HAP-1 (cell line): ENCODE measurements around the gene BCDIN3D.

Source experiments
- DNase-seq, 2 experiments: peaks; one replicate each; pipeline ENCODE4 v3.0.0-alpha.2; 2016 to 2020; ENCODE audit warnings: low spot score in 2 of 2
- H3K27me3 ChIP-seq: fragments of 250-450 bp; sonication (Bioruptor Pico); 2 replicates; pipeline ENCODE4 v1.5.1; 2020; ENCODE audit warnings: low read depth, mild to moderate bottlenecking, moderate library complexity
- H3K36me3 ChIP-seq: fragments of 250-450 bp; sonication (Bioruptor Pico); replicated peaks from 2 replicates; pipeline ENCODE4 v1.5.1; 2020; ENCODE audit warnings: mild to moderate bottlenecking
- H3K4me1 ChIP-seq: fragments of 250-450 bp; sonication (Bioruptor Pico); 2 replicates; pipeline ENCODE4 v1.5.1; 2020; ENCODE audit warnings: mild to moderate bottlenecking
- H3K4me3 ChIP-seq: fragments of 250-450 bp; sonication (Bioruptor Pico); 2 replicates; pipeline ENCODE4 v1.5.1; 2020; ENCODE audit warnings: mild to moderate bottlenecking, moderate library complexity
- H3K9me3 ChIP-seq: fragments of 250-450 bp; sonication (Bioruptor Pico); 2 replicates; pipeline ENCODE4 v1.5.1; 2020; ENCODE audit warnings: mild to moderate bottlenecking, moderate library complexity
- in situ Hi-C: fragments of 300-500 bp; cut with MboI; formaldehyde crosslinking; loops from 3 replicates; pipeline ENCODE4 v1.14.3; 2020; ENCODE audit warnings: low sequenced_read_pairs, inconsistent platforms, mixed read lengths

Gene BCDIN3D

GRCh38 chr12:49842519-49843352 lies at the start of gene BCDIN3D:
Gene BCDIN3D, minus strand, starts transcription at chr12:49843106. Its CDS starts 19 bp downstream, at chr12:49843087.
- DNase-seq, result peak; percentile 80 to 93
- in situ Hi-C loops, result no loop called here
- H3K4me1 ChIP-seq, result peaks cover 4% of the 10 kb centered on the region; the same call in 1 of the 2 replicates
- H3K36me3 ChIP-seq, result no peaks in the 10 kb centered on the region
- no peaks in the 10 kb centered on the region for H3K9me3 ChIP-seq
- peak within 1 kb of the TSS; percentile 55 for H3K4me3 ChIP-seq
- no peaks in the 10 kb centered on the region for H3K27me3 ChIP-seq

- in situ Hi-C loops, result no loop called here
- no peaks in the 10 kb centered on the region for H3K9me3 ChIP-seq
- H3K4me3 ChIP-seq, result no peak overlapping the region
- no peak for DNase-seq
- H3K27me3 ChIP-seq, result peaks cover 6% of the 10 kb centered on the region; the same call in 1 of the 2 replicates
- no peaks in the 10 kb centered on the region for H3K36me3 ChIP-seq
- no peaks in the 10 kb centered on the region; the same call in 1 of the 2 replicates for H3K4me1 ChIP-seq
Measured at GRCh38 chr12:49892084-49892731, 49.3 kb upstream of the BCDIN3D start.

- DNase-seq, result no peak
- H3K9me3 ChIP-seq, result no peaks in the 10 kb centered on the region
- H3K36me3 ChIP-seq, result no peaks in the 10 kb centered on the region
- no peak overlapping the region for H3K4me3 ChIP-seq
- in situ Hi-C loops, result no loop called here
- H3K27me3 ChIP-seq, result peaks cover 6% of the 10 kb centered on the region; the same call in 1 of the 2 replicates
- no peaks in the 10 kb centered on the region; the same call in 1 of the 2 replicates for H3K4me1 ChIP-seq
Measured at GRCh38 chr12:49891476-49891875, 48.6 kb upstream of the BCDIN3D start.

- in situ Hi-C loops, result no loop called here
- H3K9me3 ChIP-seq, result no peaks in the 10 kb centered on the region
- DNase-seq, result no peak
- no peaks in the 10 kb centered on the region for H3K36me3 ChIP-seq
- no peaks in the 10 kb centered on the region; the same call in 1 of the 2 replicates for H3K4me1 ChIP-seq
- H3K4me3 ChIP-seq, result no peak overlapping the region
- peaks cover 6% of the 10 kb centered on the region; the same call in 1 of the 2 replicates for H3K27me3 ChIP-seq
Measured at GRCh38 chr12:49891012-49891411, 48.1 kb upstream of the BCDIN3D start.

- Histone ChIP-seq H3K27me3 (peaks cover 10% of the 10 kb centered on the region; the same call in 1 of the 2 replicates), H3K36me3 (no peaks in the 10 kb centered on the region), H3K9me3 (no peaks in the 10 kb centered on the region), H3K4me1 (no peaks in the 10 kb centered on the region; the same call in 1 of the 2 replicates), H3K4me3 (no peak overlapping the region)
- in situ Hi-C loops, result no loop called here
- DNase-seq, result no peak
Measured at GRCh38 chr12:49890096-49890461, 47.2 kb upstream of the BCDIN3D start.

GRCh38 chr12:49889361-49890095 lies 46.6 kb upstream of the BCDIN3D start:
- H3K9me3 ChIP-seq, result no peaks in the 10 kb centered on the region
- no peaks in the 10 kb centered on the region for H3K36me3 ChIP-seq
- H3K4me1 ChIP-seq, result no peaks in the 10 kb centered on the region
- no peak for DNase-seq
- H3K4me3 ChIP-seq, result no peak overlapping the region
- in situ Hi-C loops, result no loop called here
- peaks cover 11% of the 10 kb centered on the region; the same call in 1 of the 2 replicates for H3K27me3 ChIP-seq

GRCh38 chr12:49888461-49889151 lies 45.7 kb upstream of the BCDIN3D start:
- no peaks in the 10 kb centered on the region for H3K36me3 ChIP-seq
- H3K9me3 ChIP-seq, result no peaks in the 10 kb centered on the region
- no peak overlapping the region for H3K4me3 ChIP-seq
- DNase-seq, result no peak
- in situ Hi-C loops, result no loop called here
- H3K27me3 ChIP-seq, result peaks cover 11% of the 10 kb centered on the region; the same call in 1 of the 2 replicates
- H3K4me1 ChIP-seq, result no peaks in the 10 kb centered on the region

- no peak for DNase-seq
- in situ Hi-C loops, result no loop called here
Measured at GRCh38 chr12:49887536-49888401, 44.9 kb upstream of the BCDIN3D start.

GRCh38 chr12:49887091-49887490 lies 44.2 kb upstream of the BCDIN3D start:
- in situ Hi-C loops, result no loop called here

More at GRCh38 chr12:49887536-49888401, 44.9 kb upstream of the BCDIN3D start:
- H3K9me3 ChIP-seq, result no peaks in the 10 kb centered on the region
- H3K27me3 ChIP-seq, result peaks cover 9% of the 10 kb centered on the region; the same call in 1 of the 2 replicates
- no peaks in the 10 kb centered on the region for H3K4me1 ChIP-seq
- H3K4me3 ChIP-seq, result no peak overlapping the region
- no peaks in the 10 kb centered on the region for H3K36me3 ChIP-seq

GRCh38 chr12:49885663-49886461 lies 43.0 kb upstream of the BCDIN3D start:
- Histone ChIP-seq H3K9me3 (no peaks in the 10 kb centered on the region), H3K4me3 (no peak overlapping the region), H3K36me3 (no peaks in the 10 kb centered on the region), H3K27me3 (peaks cover 5% of the 10 kb centered on the region; the same call in 1 of the 2 replicates), H3K4me1 (no peaks in the 10 kb centered on the region; the same call in 1 of the 2 replicates)
- no peak for DNase-seq
- in situ Hi-C loops, result no loop called here

More at GRCh38 chr12:49887091-49887490, 44.2 kb upstream of the BCDIN3D start:
- Histone ChIP-seq H3K4me3 (no peak overlapping the region), H3K9me3 (no peaks in the 10 kb centered on the region), H3K4me1 (no peaks in the 10 kb centered on the region; the same call in 1 of the 2 replicates), H3K27me3 (peaks cover 5% of the 10 kb centered on the region; the same call in 1 of the 2 replicates), H3K36me3 (no peaks in the 10 kb centered on the region)
- DNase-seq, result no peak

- Histone ChIP-seq H3K27me3 (peaks cover 5% of the 10 kb centered on the region; the same call in 1 of the 2 replicates), H3K4me1 (no peaks in the 10 kb centered on the region; the same call in 1 of the 2 replicates), H3K9me3 (no peaks in the 10 kb centered on the region), H3K36me3 (no peaks in the 10 kb centered on the region), H3K4me3 (no peak overlapping the region)
- DNase-seq, result no peak
- in situ Hi-C loops, result no loop called here
Measured at GRCh38 chr12:49885118-49885517, 42.2 kb upstream of the BCDIN3D start.
